ENCODE results near the gene CUTC. TPM values are rescaled to one million over a fixed set of nuclear protein-coding genes. Genes with fewer than 3 reads are reported as not detected.

CUTC gene
- total RNA-seq, 1 experiment from 2014 or later = 13.4 TPM

GRCh38 chr10:99798920-99799319 lies 66.9 kb downstream of the CUTC start:
- in situ Hi-C loops (cut with HindIII; ENCODE audit: low pct_unique_long_range_greater_than_20kb, low sequenced_read_pairs) = no loop called here
- DNase-seq (ENCODE audit: low read depth) = no peak

DNA sequence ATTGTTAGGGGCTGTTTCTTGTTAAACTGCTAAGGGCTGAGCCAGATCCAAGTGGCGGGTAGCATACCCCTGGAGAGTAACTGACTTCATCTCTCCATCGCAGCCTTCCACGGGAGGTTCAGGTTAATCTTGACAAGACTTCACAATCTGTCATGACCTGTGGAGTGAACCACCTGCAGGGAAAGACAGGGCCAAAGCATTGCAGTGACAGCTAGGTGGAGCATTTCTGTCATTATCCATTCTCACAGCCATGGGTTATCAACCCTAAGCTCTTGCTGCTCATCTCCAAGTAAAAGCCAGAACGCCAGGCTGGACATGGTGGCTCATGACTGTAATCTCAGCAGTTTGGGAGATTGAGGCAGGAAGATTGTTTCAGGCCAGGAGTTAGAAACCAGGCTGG lies 67.6 kb downstream of the CUTC start:
- no peak for DNase-seq (ENCODE audit: low read depth)
- in situ Hi-C loops (cut with HindIII; ENCODE audit: low pct_unique_long_range_greater_than_20kb, low sequenced_read_pairs) = loop anchor here (10.0 kb wide), 1 partner anchor 55 kb away; no protein-coding TSS in a partner anchor

- in situ Hi-C loops (cut with HindIII; ENCODE audit: low pct_unique_long_range_greater_than_20kb, low sequenced_read_pairs) = loop anchor here (10.0 kb wide), 1 partner anchor 60 kb away; no protein-coding TSS in a partner anchor
- DNase-seq (ENCODE audit: low read depth) = no peak
These were observed 72.4 kb downstream of the CUTC start for GRCh38 chr10:99804471-99804870.

DNA sequence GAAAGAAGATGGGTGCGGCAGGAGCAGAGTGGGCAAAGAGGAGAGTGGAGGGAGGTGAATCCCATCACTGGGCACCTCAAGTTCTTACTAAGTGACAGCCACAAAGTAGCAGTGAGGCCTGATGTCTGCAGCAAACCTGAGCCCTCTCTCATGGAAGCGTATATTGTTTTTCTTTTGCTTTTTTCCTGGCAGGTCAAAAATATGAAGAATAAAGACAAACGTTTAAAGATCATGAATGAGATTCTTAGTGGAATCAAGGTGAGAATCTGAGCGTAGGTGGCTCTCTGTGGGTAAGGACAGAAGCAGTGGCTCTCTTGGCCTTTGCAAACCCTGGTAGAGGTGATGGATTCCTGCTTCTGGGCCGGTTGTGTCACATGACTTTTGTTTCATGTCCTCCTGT lies 73.2 kb downstream of the CUTC start:
- no peak for DNase-seq (ENCODE audit: low read depth)
- in situ Hi-C loops (cut with HindIII; ENCODE audit: low pct_unique_long_range_greater_than_20kb, low sequenced_read_pairs) = loop anchor here (10.0 kb wide), 1 partner anchor 60 kb away; no protein-coding TSS in a partner anchor

Other genes starting within 250 kb of the CUTC start
- 0.46 and 2.5 TPM in 2 replicates for gene NKX2-3, start 199.3 kb upstream of the CUTC start, total RNA-seq (2014; rRNA removed; shearing (Covaris generic); ENCODE audit: low replicate concordance)
- gene SLC25A28, start 111.8 kb upstream of the CUTC start, total RNA-seq (2014; rRNA removed; shearing (Covaris generic); ENCODE audit: low replicate concordance) = 21.4 and 26.6 TPM in 2 replicates
- gene ENTPD7, start 72.7 kb upstream of the CUTC start, total RNA-seq (2014; rRNA removed; shearing (Covaris generic); ENCODE audit: low replicate concordance) = 41.6 and 44.5 TPM in 2 replicates
- gene COX15, start 107 bp upstream of the CUTC start, total RNA-seq (2014; rRNA removed; shearing (Covaris generic); ENCODE audit: low replicate concordance) = 25.3 and 27.8 TPM in 2 replicates
- 64.4 and 68.4 TPM in 2 replicates for gene ABCC2, start 50.4 kb downstream of the CUTC start, total RNA-seq (2014; rRNA removed; shearing (Covaris generic); ENCODE audit: low replicate concordance)

Measured in Caki2 (cell line).